AG04449 (cell line): ENCODE measurements around the gene PARP14.

Source experiments
- CTCF ChIA-PET: fragments of 350-600 bp; formaldehyde crosslinking; extraction: SDS; loops from one replicate; lab custom pipeline; 2021; ENCODE audit warnings: antibody characterized with exemption; lab: Yijun Ruan, JAX
- POLR2A ChIA-PET: fragments of 400-600, 350-600 bp; formaldehyde crosslinking; extraction: SDS; loops from one replicate; lab custom pipeline; 2020; ENCODE audit warnings: antibody characterized with exemption, inconsistent platforms; lab: Yijun Ruan, JAX
- DNase-seq: peaks from one replicate; pipeline ENCODE4 v3.0.0-alpha.2; 2010; ENCODE audit warnings: low read depth, low spot score
- H3K4me3 ChIP-seq: 2 replicates; pipeline ENCODE4 v1.5.1; 2011; ENCODE audit warnings: low read depth, mild to moderate bottlenecking, control low read depth, low read length
- CTCF ChIP-seq: IDR thresholded peaks from one replicate; pipeline ENCODE4 v1.5.1; 2011; ENCODE audit warnings: mild to moderate bottlenecking, moderate library complexity, low read length, control low read depth, inconsistent platforms; ENCODE audit not compliant: insufficient read depth; ENCODE audit errors: missing control alignments

The PARP14 gene

DNA sequence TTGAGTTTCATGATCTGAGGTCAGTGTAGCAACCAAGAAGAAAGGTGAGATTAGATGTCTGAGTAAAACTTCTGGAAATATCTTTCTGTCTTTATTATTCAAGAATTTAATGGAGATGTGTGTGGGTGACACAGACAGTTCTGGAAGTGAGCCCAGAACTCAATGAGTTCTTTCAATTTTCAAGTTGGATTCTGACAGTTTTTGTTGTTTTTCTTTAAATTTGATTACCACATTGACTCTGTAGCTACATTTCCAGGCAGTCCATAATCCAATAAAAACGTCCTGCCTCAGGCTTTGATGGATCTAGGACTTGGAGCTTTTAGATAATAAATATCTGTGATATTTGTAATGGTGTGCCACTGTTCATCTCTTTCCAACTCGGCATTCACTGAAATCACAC is 3.9 kb upstream of the PARP14 start:
- TF ChIP-seq CTCF: no peak
- no peak for DNase-seq
- H3K4me3 ChIP-seq: no peak overlapping the region
- CTCF ChIA-PET: interaction anchor here (0.6 to 6.6 kb wide), 5 partner anchors 94 to 285 kb away, joined by 3 to 181 read pairs (median 71); partner anchors contain the start of genes DTX3L and PARP9
- POLR2A ChIA-PET: no interaction called here

DNA sequence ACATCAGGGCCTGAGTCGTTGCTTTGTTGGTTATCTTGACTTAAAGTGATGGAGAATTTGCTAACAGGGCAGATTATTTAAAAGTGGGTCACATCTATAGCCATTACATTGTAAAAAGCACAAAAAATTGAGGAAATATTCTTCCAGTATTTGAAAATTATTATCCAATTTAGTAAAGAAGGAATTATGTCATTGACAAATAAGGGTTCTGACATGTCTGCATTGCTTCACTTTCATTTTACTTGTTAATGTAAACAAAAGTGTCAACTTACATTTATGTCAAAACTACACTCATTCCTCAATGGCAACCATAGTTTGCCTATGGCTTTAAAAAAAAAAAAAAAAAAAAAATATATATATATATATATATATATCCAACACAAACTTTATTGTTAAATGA is 3.4 kb upstream of the PARP14 start:
- DNase-seq: no peak
- ChIA-PET CTCF (interaction anchor here (1.0 to 6.6 kb wide), 6 partner anchors 8 to 286 kb away, joined by 3 to 181 read pairs (median 48); partner anchors contain the start of genes DTX3L and PARP9), POLR2A (no interaction called here)
- no peak for TF ChIP-seq CTCF
- no peak overlapping the region for H3K4me3 ChIP-seq

DNA sequence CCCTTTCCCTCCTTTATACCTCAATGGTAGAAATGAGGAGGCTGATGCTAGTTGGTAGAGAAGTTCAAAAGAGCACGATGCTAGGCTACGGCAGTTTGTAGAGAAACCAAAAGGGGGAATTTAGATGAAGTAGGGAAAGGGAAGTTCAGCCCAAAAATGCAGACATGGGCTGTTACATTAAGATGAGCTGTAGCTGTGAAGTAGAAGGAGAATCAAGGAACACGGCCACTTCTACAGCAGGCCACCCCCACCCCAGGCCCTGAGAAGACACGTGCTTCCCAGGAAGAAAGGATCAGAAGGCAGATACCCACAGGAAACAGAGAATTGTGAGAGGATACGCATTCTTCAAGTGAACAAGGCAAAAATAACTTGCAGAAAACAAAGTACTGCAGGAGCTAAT is 2.1 kb upstream of the PARP14 start:
- POLR2A ChIA-PET: interaction anchor here (0.6 to 1.3 kb wide), 2 partner anchors 114 to 285 kb away, joined by 3 to 4 read pairs; partner anchors contain the start of genes DTX3L and PARP9
- no peak overlapping the region for H3K4me3 ChIP-seq

GRCh38 chr3:122679085-122679881 is 1.4 kb upstream of the PARP14 start:
- TF ChIP-seq CTCF: peak; percentile 78
- DNase-seq: peak; percentile 14
- peak overlapping the region; percentile 38 for H3K4me3 ChIP-seq
- ChIA-PET CTCF (interaction anchor here (0.6 to 6.6 kb wide), 58 partner anchors 8 to 1133 kb away, joined by 3 to 181 read pairs (median 4); partner anchors contain the start of genes DTX3L, FAM162A, KPNA1 and MIX23), POLR2A (interaction anchor here (0.6 to 1.6 kb wide), 5 partner anchors 115 to 295 kb away, joined by 3 to 6 read pairs (median 4); partner anchors contain the start of genes DTX3L, FAM162A and PARP9)

More for the DNA sequence above, 2.1 kb upstream of the PARP14 start:
- CTCF ChIA-PET: interaction anchor here (0.7 to 6.6 kb wide), 42 partner anchors 9 to 1132 kb away, joined by 3 to 181 read pairs (median 5); partner anchors contain the start of genes DTX3L, KPNA1, PARP9 and POLQ
- DNase-seq: no peak
- no peak for TF ChIP-seq CTCF

GRCh38 chr3:122679882-122680474 is 661 bp upstream of the PARP14 start:
- POLR2A ChIA-PET: interaction anchor here (0.6 to 1.6 kb wide), 3 partner anchors 116 to 296 kb away, joined by 4 to 6 read pairs (median 5); partner anchors contain the start of genes DTX3L, FAM162A and PARP9
- TF ChIP-seq CTCF: no peak
- no peak for DNase-seq
- CTCF ChIA-PET: interaction anchor here (0.6 to 6.6 kb wide), 46 partner anchors 8 to 1134 kb away, joined by 3 to 181 read pairs (median 4); partner anchors contain the start of genes DTX3L, FAM162A, KPNA1 and MIX23
- peak overlapping the region; percentile 75 for H3K4me3 ChIP-seq
